ENCODE data around the gene PARN.
A peak's percentile ranks its signal among the peaks of the same experiment; 100 is the strongest.

The PARN gene

GRCh38 chr16:14490235-14490634 lies 139.8 kb downstream of the PARN start:
- TF ChIP-seq POLR2A (IDR thresholded peaks at IDR 0.05; ENCODE audit: low read depth, low read length) (no peak), POLR2AphosphoS5 (IDR thresholded peaks at IDR 0.05; ENCODE audit: low read depth, low read length) (no peak), TAF1 (IDR thresholded peaks at IDR 0.05; ENCODE audit: borderline replicate concordance, low read depth, low read length) (no peak)
- FAIRE-seq (no peak), DNase-seq (ENCODE audit: insufficient read length) (no peak)

DNA sequence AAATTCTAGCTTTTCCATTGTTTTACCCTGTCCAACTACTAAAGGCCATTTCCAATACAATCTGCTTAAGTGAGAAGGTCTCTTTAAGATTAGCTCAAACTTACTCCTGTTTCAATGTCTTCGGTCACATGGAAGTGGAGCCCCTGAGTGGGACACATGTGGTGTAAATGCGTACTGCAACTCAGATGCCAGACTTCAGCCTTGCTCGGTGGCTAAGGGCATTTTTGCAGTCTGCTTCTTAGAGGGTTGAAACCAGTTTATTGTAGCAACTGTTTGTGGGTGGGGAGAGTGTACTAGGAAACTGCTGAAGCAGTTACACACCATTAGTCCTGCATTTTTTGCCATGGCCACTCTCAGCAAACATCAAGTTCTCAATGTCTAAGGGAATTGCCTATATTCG lies 140.6 kb downstream of the PARN start:
- DNase-seq (ENCODE audit: insufficient read length) (peak; percentile 19), FAIRE-seq (no peak)
- TF ChIP-seq POLR2A (IDR thresholded peaks at IDR 0.05; ENCODE audit: low read depth, low read length) (no peak), TAF1 (IDR thresholded peaks at IDR 0.05; ENCODE audit: borderline replicate concordance, low read depth, low read length) (no peak), POLR2AphosphoS5 (IDR thresholded peaks at IDR 0.05; ENCODE audit: low read depth, low read length) (no peak)

- no peak for DNase-seq (ENCODE audit: insufficient read length)
Measured at GRCh38 chr16:14487579-14487978, 142.5 kb downstream of the PARN start.

GRCh38 chr16:14486520-14487303 lies 143.3 kb downstream of the PARN start:
- DNase-seq (ENCODE audit: insufficient read length) (no peak), FAIRE-seq (peak; percentile 100)
- no peak for TF ChIP-seq TAF1 (IDR thresholded peaks at IDR 0.05; ENCODE audit: borderline replicate concordance, low read depth, low read length)
- no peak for TF ChIP-seq POLR2AphosphoS5 (IDR thresholded peaks at IDR 0.05; ENCODE audit: low read depth, low read length)
- TF ChIP-seq POLR2A (IDR thresholded peaks at IDR 0.05; ENCODE audit: low read depth, low read length): no peak

More at GRCh38 chr16:14487579-14487978, 142.5 kb downstream of the PARN start:
- TF ChIP-seq TAF1 (IDR thresholded peaks at IDR 0.05; ENCODE audit: borderline replicate concordance, low read depth, low read length) (no peak), POLR2AphosphoS5 (IDR thresholded peaks at IDR 0.05; ENCODE audit: low read depth, low read length) (no peak), POLR2A (IDR thresholded peaks at IDR 0.05; ENCODE audit: low read depth, low read length) (no peak)
- FAIRE-seq: no peak

GRCh38 chr16:14485811-14486519 lies 144.1 kb downstream of the PARN start:
- TF ChIP-seq POLR2AphosphoS5 (IDR thresholded peaks at IDR 0.05; ENCODE audit: low read depth, low read length): no peak
- no peak for TF ChIP-seq POLR2A (IDR thresholded peaks at IDR 0.05; ENCODE audit: low read depth, low read length)
- TF ChIP-seq TAF1 (IDR thresholded peaks at IDR 0.05; ENCODE audit: borderline replicate concordance, low read depth, low read length): no peak
- FAIRE-seq (no peak), DNase-seq (ENCODE audit: insufficient read length) (no peak)

DNA sequence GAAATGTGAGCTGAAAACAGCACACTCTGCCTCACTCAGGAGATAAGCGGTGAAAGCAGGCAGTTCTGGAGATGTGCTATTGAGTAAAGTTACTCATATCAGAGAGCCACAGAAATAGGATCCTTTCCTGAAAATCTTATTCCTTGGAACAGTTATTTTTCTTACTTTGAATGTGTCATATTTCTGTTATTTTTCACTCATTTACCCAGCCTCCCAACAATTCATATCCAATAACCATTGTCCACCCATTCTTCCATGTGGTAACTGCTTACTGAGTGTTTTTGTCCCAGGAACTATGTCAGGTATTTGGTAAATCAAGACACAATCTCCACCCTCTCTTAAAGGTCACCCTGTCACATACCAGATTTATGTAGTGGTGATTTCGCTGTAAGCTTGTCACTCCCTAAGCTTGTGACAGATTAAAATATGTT lies 144.9 kb downstream of the PARN start:
- TF ChIP-seq POLR2A (IDR thresholded peaks at IDR 0.05; ENCODE audit: low read depth, low read length) (no peak), TAF1 (IDR thresholded peaks at IDR 0.05; ENCODE audit: borderline replicate concordance, low read depth, low read length) (no peak), POLR2AphosphoS5 (IDR thresholded peaks at IDR 0.05; ENCODE audit: low read depth, low read length) (no peak)
- FAIRE-seq: no peak
- no peak for DNase-seq (ENCODE audit: insufficient read length)

DNA sequence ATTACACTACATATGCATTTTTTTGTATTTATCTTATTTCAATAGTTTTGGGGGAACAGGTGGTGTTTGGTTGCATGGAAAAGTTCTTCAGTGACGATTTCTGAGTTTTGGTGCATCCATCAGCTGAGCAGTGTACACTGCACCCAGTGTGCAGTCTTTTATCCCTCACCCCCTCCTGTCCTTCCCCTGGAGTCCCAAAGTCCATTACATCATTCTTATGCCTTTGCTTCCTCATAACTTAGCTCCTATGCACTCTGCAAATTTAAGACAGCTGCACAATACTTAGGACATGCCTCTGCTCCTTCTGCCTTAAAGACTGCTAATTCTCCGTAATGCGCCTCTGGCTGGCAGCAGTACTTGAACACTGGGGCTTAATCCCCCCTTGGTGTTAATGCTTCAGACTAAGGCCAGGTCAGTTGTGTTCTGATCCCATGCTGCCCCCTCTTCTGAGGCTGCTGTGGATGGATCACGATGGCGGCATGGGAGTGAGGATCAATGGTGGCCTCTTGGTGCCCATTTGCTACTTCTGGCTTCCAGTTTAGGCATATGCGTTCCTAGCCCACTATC lies 146.2 kb downstream of the PARN start:
- no peak for DNase-seq (ENCODE audit: insufficient read length)
- TF ChIP-seq TAF1 (IDR thresholded peaks at IDR 0.05; ENCODE audit: borderline replicate concordance, low read depth, low read length): no peak
- no peak for TF ChIP-seq POLR2A (IDR thresholded peaks at IDR 0.05; ENCODE audit: low read depth, low read length)
- TF ChIP-seq POLR2AphosphoS5 (IDR thresholded peaks at IDR 0.05; ENCODE audit: low read depth, low read length): no peak
- FAIRE-seq: no peak

GRCh38 chr16:14476183-14476582 lies 153.9 kb downstream of the PARN start:
- FAIRE-seq (no peak), DNase-seq (ENCODE audit: insufficient read length) (no peak)
- TF ChIP-seq POLR2AphosphoS5 (IDR thresholded peaks at IDR 0.05; ENCODE audit: low read depth, low read length): no peak
- no peak for TF ChIP-seq POLR2A (IDR thresholded peaks at IDR 0.05; ENCODE audit: low read depth, low read length)
- TF ChIP-seq TAF1 (IDR thresholded peaks at IDR 0.05; ENCODE audit: borderline replicate concordance, low read depth, low read length): no peak

DNA sequence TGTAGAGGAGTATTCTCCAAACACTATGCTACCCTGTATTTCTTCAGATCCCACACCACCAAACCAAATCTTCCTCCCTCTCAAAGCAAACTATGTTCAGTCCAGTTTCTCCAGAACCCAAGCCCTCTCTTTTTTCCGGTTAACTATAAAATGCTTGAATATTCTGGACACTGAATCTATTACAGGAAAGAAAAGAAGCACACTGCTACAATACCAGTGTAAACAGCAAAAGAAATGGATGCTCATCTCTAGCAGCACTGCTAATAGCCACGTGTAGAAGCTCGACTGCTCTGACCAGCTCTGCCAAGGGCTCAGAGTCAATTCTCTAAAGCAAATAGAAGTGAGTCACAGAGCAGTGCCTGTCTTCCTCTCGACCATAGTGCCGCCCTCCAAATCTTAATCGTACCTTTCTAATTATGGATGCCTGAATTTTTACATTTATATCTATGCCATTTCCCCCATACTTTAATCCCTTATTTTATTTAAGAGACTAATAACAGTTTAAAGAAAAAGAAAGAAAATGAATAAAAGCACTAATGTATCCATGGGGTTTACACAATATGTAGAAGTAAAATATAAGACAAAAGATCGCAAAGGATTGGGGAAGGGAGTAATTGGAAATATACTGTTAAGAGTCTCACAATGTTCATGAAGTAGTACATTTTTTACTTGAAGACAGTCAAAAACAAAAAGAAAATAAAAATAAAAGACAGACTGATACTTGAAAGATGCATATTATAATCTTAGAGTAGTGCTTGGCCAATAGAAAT lies 154.5 kb downstream of the PARN start:
- TF ChIP-seq TAF1 (IDR thresholded peaks at IDR 0.05; ENCODE audit: borderline replicate concordance, low read depth, low read length) (no peak), POLR2A (IDR thresholded peaks at IDR 0.05; ENCODE audit: low read depth, low read length) (no peak), POLR2AphosphoS5 (IDR thresholded peaks at IDR 0.05; ENCODE audit: low read depth, low read length) (no peak)
- no peak for FAIRE-seq
- no peak for DNase-seq (ENCODE audit: insufficient read length)

DNA sequence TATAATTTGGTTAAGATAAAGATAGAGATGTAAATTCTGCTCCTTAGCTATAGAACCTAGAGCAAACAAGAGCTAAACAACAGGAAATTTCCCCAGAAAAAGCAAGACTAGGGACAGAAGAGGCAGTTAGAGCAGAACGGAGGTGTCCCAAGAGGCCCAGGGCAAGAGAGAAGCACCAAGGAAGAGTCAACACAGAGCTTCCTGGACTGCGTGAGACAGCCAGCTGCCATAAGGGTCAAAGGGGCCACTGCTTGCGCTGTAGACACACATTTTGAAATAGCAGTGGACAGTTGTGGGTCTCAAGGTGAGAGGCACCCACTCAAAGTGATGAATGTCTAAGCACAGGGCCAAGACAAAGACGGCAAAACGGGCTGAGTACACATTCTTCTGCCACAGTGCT lies 156.6 kb downstream of the PARN start:
- TF ChIP-seq TAF1 (IDR thresholded peaks at IDR 0.05; ENCODE audit: borderline replicate concordance, low read depth, low read length) (no peak), POLR2A (IDR thresholded peaks at IDR 0.05; ENCODE audit: low read depth, low read length) (no peak), POLR2AphosphoS5 (IDR thresholded peaks at IDR 0.05; ENCODE audit: low read depth, low read length) (no peak)
- FAIRE-seq (no peak), DNase-seq (ENCODE audit: insufficient read length) (no peak)

DNA sequence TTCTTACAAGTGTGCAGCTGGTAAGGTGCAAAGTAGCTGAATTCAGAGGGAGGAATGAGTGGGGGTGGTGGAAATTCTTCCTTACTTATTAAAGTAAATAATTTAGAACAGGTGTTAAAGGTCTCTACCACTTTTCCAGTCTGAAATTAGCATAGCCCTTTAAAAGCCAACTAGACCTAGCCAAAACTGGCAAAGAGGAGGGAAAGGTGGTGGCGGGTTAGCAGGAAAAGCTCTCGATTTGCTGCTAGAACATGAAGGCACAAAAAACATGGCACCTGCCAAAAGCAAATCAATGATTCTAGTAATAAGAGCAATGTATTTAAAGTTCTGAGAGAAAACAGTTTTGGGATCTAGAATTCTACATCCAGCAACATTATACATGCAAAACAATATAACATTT lies 157.7 kb downstream of the PARN start:
- TF ChIP-seq POLR2AphosphoS5 (IDR thresholded peaks at IDR 0.05; ENCODE audit: low read depth, low read length): no peak
- TF ChIP-seq POLR2A (IDR thresholded peaks at IDR 0.05; ENCODE audit: low read depth, low read length): no peak
- no peak for TF ChIP-seq TAF1 (IDR thresholded peaks at IDR 0.05; ENCODE audit: borderline replicate concordance, low read depth, low read length)
- DNase-seq (ENCODE audit: insufficient read length) (no peak), FAIRE-seq (no peak)
